GM23338 (cell line): ENCODE results near the gene NRG3. TPM values are rescaled to one million over a fixed set of nuclear protein-coding genes. Genes with fewer than 3 reads are reported as not detected.

Experiments used
- ATAC-seq: fragments of 200-7000 bp; cut with Tn5 transposase; 3 replicates; pipeline ENCODE4 v1.9.1; 2020
- DNase-seq: peaks from one replicate; pipeline ENCODE4 v3.0.0-alpha.2; 2015; ENCODE audit warnings: low spot score
- H2AFZ ChIP-seq: fragments of 200-600 bp; sonication (generic); 2 replicates; pipeline ENCODE4 v1.8.0; 2016; ENCODE audit warnings: antibody characterized with exemption, mild to moderate bottlenecking, moderate library complexity
- H3F3A ChIP-seq: fragments of 200-600 bp; sonication (generic); replicated peaks from 2 replicates; pipeline ENCODE4 v1.8.0; 2017; ENCODE audit warnings: antibody characterized with exemption, mixed run types, low read depth
- H3K27ac ChIP-seq: fragments of 200-600 bp; sonication (generic); 2 replicates; pipeline ENCODE4 v1.6.1; 2016; ENCODE audit warnings: low read depth
- H3K27me3 ChIP-seq: fragments of 200-600 bp; sonication (generic); 2 replicates; pipeline ENCODE4 v1.8.0; 2016; ENCODE audit warnings: mild to moderate bottlenecking, mixed run types, moderate library complexity; ENCODE audit not compliant: insufficient read depth
- H3K36me3 ChIP-seq: fragments of 200-600 bp; sonication (generic); 2 replicates; pipeline ENCODE4 v1.8.0; 2016; ENCODE audit warnings: mild to moderate bottlenecking; ENCODE audit not compliant: insufficient read depth
- H3K4me1 ChIP-seq: fragments of 200-600 bp; sonication (generic); 2 replicates; pipeline ENCODE4 v1.8.0; 2016; ENCODE audit warnings: mild to moderate bottlenecking, moderate library complexity; ENCODE audit not compliant: insufficient read depth
- H3K4me2 ChIP-seq: fragments of 200-600 bp; sonication (generic); 2 replicates; pipeline ENCODE4 v1.7.1; 2017; ENCODE audit warnings: mixed run types
- H3K4me3 ChIP-seq: fragments of 200-600 bp; sonication (generic); 2 replicates; pipeline ENCODE4 v1.6.1; 2016; ENCODE audit warnings: mixed run types
- H3K79me2 ChIP-seq: fragments of 200-600 bp; sonication (generic); replicated peaks from 2 replicates; pipeline ENCODE4 v1.8.0; 2017; ENCODE audit warnings: mild to moderate bottlenecking; ENCODE audit not compliant: insufficient read depth
- H3K9me2 ChIP-seq: fragments of 200-600 bp; sonication (generic); 2 replicates; pipeline ENCODE4 v1.8.0; 2017; ENCODE audit not compliant: insufficient read depth
- H4K20me1 ChIP-seq: fragments of 200-600 bp; sonication (generic); replicated peaks from 2 replicates; pipeline ENCODE4 v1.8.0; 2017; ENCODE audit warnings: mild to moderate bottlenecking; ENCODE audit not compliant: insufficient read depth
- H3K27ac Mint-ChIP-seq: 2 replicates; pipeline ENCODE4 v1.8.0; 2020; ENCODE audit warnings: inconsistent platforms, mild to moderate bottlenecking, moderate library complexity, mixed read lengths
- H3K27me3 Mint-ChIP-seq: 3 replicates; pipeline ENCODE4 v1.8.0; 2022; ENCODE audit warnings: low read depth, mild to moderate bottlenecking, moderate library complexity, mixed read lengths, inconsistent platforms; ENCODE audit not compliant: insufficient read depth, poor library complexity
- H3K36me3 Mint-ChIP-seq: 3 replicates; pipeline ENCODE4 v1.8.0; 2021; ENCODE audit warnings: low read depth, mild to moderate bottlenecking, inconsistent platforms, moderate library complexity, mixed read lengths
- H3K4me1 Mint-ChIP-seq: 3 replicates; pipeline ENCODE4 v1.8.0; 2020; ENCODE audit warnings: mild to moderate bottlenecking, inconsistent platforms, mixed read lengths
- H3K4me3 Mint-ChIP-seq: 3 replicates; pipeline ENCODE4 v1.8.0; 2021; ENCODE audit warnings: moderate library complexity, mild to moderate bottlenecking, inconsistent platforms, mixed read lengths
- H3K9me3 Mint-ChIP-seq: 3 replicates; pipeline ENCODE4 v1.8.0; 2020; ENCODE audit warnings: moderate library complexity, mild to moderate bottlenecking, inconsistent platforms, mixed read lengths
- CTCF ChIP-seq, 2 experiments: fragments of 200-600 bp in 1 of 2; sonication (generic) in 1 of 2; conservative IDR thresholded peaks; 2 replicates each; pipeline versions ENCODE4 v1.5.1 to v1.6.1; 2016 to 2017; ENCODE audit warnings: antibody characterized with exemption in 2 of 2, low read depth in 2 of 2, mild to moderate bottlenecking in 2 of 2, moderate library complexity in 1 of 2
- EZH2 ChIP-seq: fragments of 200-600 bp; sonication (generic); IDR thresholded peaks from one replicate; pipeline ENCODE4 v1.8.0; 2017; ENCODE audit warnings: antibody characterized with exemption, mild to moderate bottlenecking, low read depth; ENCODE audit not compliant: unreplicated experiment
- JUNB ChIP-seq: IDR thresholded peaks from one replicate; pipeline ENCODE4 v1.6.1; 2016; ENCODE audit warnings: antibody characterized with exemption; ENCODE audit not compliant: unreplicated experiment
- NANOG ChIP-seq: IDR thresholded peaks from 2 replicates; pipeline ENCODE4 v1.6.1; 2016; ENCODE audit warnings: antibody characterized with exemption, borderline replicate concordance
- POLR2AphosphoS5 ChIP-seq: IDR thresholded peaks from 2 replicates; pipeline ENCODE4 v1.6.1; 2016; ENCODE audit warnings: antibody characterized with exemption, low read depth
- ZNF114 ChIP-seq: fragments of 250-450 bp; sonication (Bioruptor Pico); IDR thresholded peaks from 2 replicates; pipeline ENCODE4 v1.5.0; 2020; ENCODE audit warnings: mild to moderate bottlenecking, moderate library complexity
- ZNF331 ChIP-seq: fragments of 250-450 bp; sonication (Bioruptor Pico); IDR thresholded peaks from 2 replicates; pipeline ENCODE4 v1.5.0; 2020; ENCODE audit warnings: low read depth, mild to moderate bottlenecking, moderate library complexity
- ZNF462 ChIP-seq: fragments of 250-450 bp; sonication (Bioruptor Pico); IDR thresholded peaks from 2 replicates; pipeline ENCODE4 v1.5.0; 2020; ENCODE audit warnings: mild to moderate bottlenecking, moderate library complexity
- polyA plus RNA-seq: library from polyadenylated mRNA; unstranded; fragments of >200 nt; fragmentation: Nextera tagmentation; extraction: Ambion mirVana; gene quantifications from 2 replicates; pipeline ENCODE4 v1.2.1, GENCODE V29; 2016
- total RNA-seq: library from RNA; depleted of rRNA; stranded (reverse); fragments of >200 nt; shearing (Covaris generic); gene quantifications from 2 replicates; pipeline ENCODE4 v1.2.3, GENCODE V29; 2014

The NRG3 gene
- total and polyA plus RNA-seq, 2 experiments from 2014 or later = 1.9 to 3.9 TPM

- Mint-ChIP-seq H3K9me3 (no peaks in the 10 kb centered on the region), H3K4me3 (no peak overlapping the region), H3K27me3 (peaks cover 2% of the 10 kb centered on the region), H3K4me1 (peaks cover 25% of the 10 kb centered on the region), H3K27ac (no peak overlapping the region), H3K36me3 (no peaks in the 10 kb centered on the region)
- Histone ChIP-seq H3K27me3 (no peaks in the 10 kb centered on the region), H3F3A (no peaks in the 10 kb centered on the region), H3K79me2 (no peaks in the 10 kb centered on the region), H2AFZ (no peak overlapping the region), H4K20me1 (no peaks in the 10 kb centered on the region), H3K27ac (no peak overlapping the region), H3K9me2 (no peaks in the 10 kb centered on the region; the same call in 1 of the 2 replicates), H3K4me1 (peaks cover 15% of the 10 kb centered on the region), H3K4me3 (no peak overlapping the region), H3K4me2 (no peak overlapping the region), H3K36me3 (no peaks in the 10 kb centered on the region)
- DNase-seq = no peak
- ATAC-seq = no peak
- no peak for TF ChIP-seq POLR2AphosphoS5
- no peak for TF ChIP-seq ZNF114
- no peak for TF ChIP-seq ZNF462
Measured at GRCh38 chr10:82072124-82072523, 197.1 kb downstream of the NRG3 start.

DNA sequence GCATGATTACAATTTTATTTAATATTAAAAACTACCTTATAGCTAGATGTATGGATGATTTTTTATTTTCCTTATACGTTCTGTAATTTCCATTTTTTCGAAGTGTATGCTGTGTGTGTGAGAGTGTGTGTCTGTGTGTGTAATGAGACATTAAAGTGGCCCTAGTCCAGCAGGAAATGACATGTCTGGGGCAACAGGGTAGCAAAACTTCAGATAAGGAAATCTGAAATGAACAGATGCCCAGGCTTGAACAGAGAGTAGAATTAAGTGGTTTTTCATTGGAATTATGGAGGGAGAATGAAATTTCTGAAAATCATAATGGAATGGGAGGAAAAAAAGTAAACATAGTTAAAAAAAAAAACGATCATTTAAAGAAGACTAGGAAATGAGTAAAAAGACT, 200.6 kb downstream of the NRG3 start:
- H3K79me2 ChIP-seq = no peaks in the 10 kb centered on the region
- no peaks in the 10 kb centered on the region; the same call in 1 of the 2 replicates for H3K9me2 ChIP-seq
- no peaks in the 10 kb centered on the region for H3K36me3 ChIP-seq
- H3K27ac ChIP-seq = no peak overlapping the region
- no peak overlapping the region for H2AFZ ChIP-seq
- H3K4me3 ChIP-seq = no peak overlapping the region
- Mint-ChIP-seq H3K36me3 (no peaks in the 10 kb centered on the region), H3K9me3 (no peaks in the 10 kb centered on the region), H3K4me1 (peaks cover 4% of the 10 kb centered on the region; the same call in 1 of the 3 replicates), H3K4me3 (no peak overlapping the region), H3K27ac (no peak overlapping the region), H3K27me3 (no peaks in the 10 kb centered on the region)
- H3K4me2 ChIP-seq = no peak overlapping the region
- DNase-seq = no peak
- H3F3A ChIP-seq = no peaks in the 10 kb centered on the region
- ATAC-seq = no peak
- H4K20me1 ChIP-seq = no peaks in the 10 kb centered on the region
- H3K4me1 ChIP-seq = no peaks in the 10 kb centered on the region
- H3K27me3 ChIP-seq = no peaks in the 10 kb centered on the region
- no peak for TF ChIP-seq EZH2
- TF ChIP-seq CTCF (conservative IDR thresholded peaks at IDR 0.05; ENCODE audit: low read depth in 2 of 2) = no peak
- TF ChIP-seq ZNF114 = no peak
- TF ChIP-seq ZNF331 (CRISPR knock-in tag) = no peak
- TF ChIP-seq NANOG = no peak
- TF ChIP-seq JUNB = no peak
